ENCODE data around the gene ATP8B4.

DNA sequence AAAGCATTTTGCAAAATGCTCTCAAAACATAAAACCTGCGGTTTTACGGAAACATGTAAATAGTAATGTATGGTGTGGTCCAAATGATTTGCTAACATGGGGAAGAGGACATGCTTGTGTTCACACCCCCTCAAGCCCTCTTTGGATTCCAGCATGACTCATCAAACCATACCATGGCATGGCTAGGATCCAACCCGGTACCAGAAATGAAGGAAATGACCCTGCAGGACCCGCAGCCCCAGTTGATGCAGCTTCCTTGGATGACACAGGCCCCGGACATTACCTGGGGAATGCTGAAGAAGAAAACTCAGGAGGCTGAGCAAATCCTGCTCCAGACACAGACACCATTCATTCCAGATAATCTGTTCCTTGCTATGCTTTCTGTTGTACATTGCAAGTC lies 275.3 kb downstream of the ATP8B4 start:
- TF ChIP-seq, protein P1, sequence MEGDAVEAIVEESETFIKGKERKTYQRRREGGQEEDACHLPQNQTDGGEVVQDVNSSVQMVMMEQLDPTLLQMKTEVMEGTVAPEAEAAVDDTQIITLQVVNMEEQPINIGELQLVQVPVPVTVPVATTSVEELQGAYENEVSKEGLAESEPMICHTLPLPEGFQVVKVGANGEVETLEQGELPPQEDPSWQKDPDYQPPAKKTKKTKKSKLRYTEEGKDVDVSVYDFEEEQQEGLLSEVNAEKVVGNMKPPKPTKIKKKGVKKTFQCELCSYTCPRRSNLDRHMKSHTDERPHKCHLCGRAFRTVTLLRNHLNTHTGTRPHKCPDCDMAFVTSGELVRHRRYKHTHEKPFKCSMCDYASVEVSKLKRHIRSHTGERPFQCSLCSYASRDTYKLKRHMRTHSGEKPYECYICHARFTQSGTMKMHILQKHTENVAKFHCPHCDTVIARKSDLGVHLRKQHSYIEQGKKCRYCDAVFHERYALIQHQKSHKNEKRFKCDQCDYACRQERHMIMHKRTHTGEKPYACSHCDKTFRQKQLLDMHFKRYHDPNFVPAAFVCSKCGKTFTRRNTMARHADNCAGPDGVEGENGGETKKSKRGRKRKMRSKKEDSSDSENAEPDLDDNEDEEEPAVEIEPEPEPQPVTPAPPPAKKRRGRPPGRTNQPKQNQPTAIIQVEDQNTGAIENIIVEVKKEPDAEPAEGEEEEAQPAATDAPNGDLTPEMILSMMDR (IDR thresholded peaks at IDR 0.05) = no peak
- no peak for TF ChIP-seq POLR2A (IDR thresholded peaks at IDR 0.05)
- no peak for TF ChIP-seq EP300 (IDR thresholded peaks at IDR 0.05)

Measured in sigmoid colon (tissue), 4 donors.